ENCODE measurements around the gene OR6C3. TPM values are rescaled to one million over a fixed set of nuclear protein-coding genes. Genes with fewer than 3 reads are reported as not detected.

Gene OR6C3
- total RNA-seq = not detected in 2 replicates
- long read RNA-seq = 0 reads

DNA sequence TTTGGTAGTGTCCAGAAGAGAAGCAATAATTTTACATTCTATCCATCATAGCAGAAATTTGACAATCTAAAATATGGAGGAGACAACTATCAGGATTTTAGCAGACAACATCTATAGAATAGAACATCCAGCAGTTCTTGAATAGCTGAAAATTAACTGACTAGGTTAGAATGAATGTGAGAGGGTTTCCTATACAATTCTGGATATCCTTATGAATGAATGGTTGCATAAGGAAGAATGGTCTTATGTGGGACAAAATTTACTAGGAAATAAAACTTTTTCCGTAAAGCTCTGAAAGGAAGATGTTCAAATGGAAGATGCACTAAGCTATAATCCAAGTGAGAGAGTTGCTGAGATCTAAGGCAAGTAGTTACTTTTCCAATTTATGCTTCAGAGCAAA, at the start of gene OR6C3:
TSS of gene OR6C3 (plus strand) at position 301 of the 400 bp plus-strand sequence. CDS start 955 bp downstream, outside the sequence.
- DNase-seq (ENCODE audit: extremely low spot score, unreplicated experiment) = no peak
- H3K9me3 Mint-ChIP-seq (ENCODE audit: unreplicated experiment) = no peaks in the 10 kb centered on the region
- no peak for TF ChIP-seq CTCF (IDR thresholded peaks at IDR 0.05)
- no peak within 1 kb of the TSS for H3K27ac Mint-ChIP-seq (ENCODE audit: unreplicated experiment)
- peaks cover 3% of the 10 kb centered on the region for H3K27me3 Mint-ChIP-seq (ENCODE audit: unreplicated experiment)
- H3K4me1 Mint-ChIP-seq (ENCODE audit: unreplicated experiment) = no peaks in the 10 kb centered on the region
- H3K4me3 Mint-ChIP-seq (ENCODE audit: unreplicated experiment) = no peak within 1 kb of the TSS
- no peaks in the 10 kb centered on the region for H3K36me3 Mint-ChIP-seq (ENCODE audit: unreplicated experiment)

- Mint-ChIP-seq H3K27me3 (ENCODE audit: unreplicated experiment) (peaks cover 12% of the 10 kb centered on the region), H3K9me3 (ENCODE audit: unreplicated experiment) (no peaks in the 10 kb centered on the region), H3K4me3 (ENCODE audit: unreplicated experiment) (no peak overlapping the region), H3K36me3 (ENCODE audit: unreplicated experiment) (no peaks in the 10 kb centered on the region), H3K27ac (ENCODE audit: unreplicated experiment) (no peak overlapping the region), H3K4me1 (ENCODE audit: unreplicated experiment) (no peaks in the 10 kb centered on the region)
- no peak for TF ChIP-seq CTCF (IDR thresholded peaks at IDR 0.05)
- DNase-seq (ENCODE audit: extremely low spot score, unreplicated experiment) = no peak
These were observed 49.6 kb upstream of the OR6C3 start for GRCh38 chr12:55280991-55281390.

GRCh38 chr12:55289999-55290398, 40.5 kb upstream of the OR6C3 start:
- no peaks in the 10 kb centered on the region for H3K4me1 Mint-ChIP-seq (ENCODE audit: unreplicated experiment)
- H3K27ac Mint-ChIP-seq (ENCODE audit: unreplicated experiment) = no peak overlapping the region
- no peak for DNase-seq (ENCODE audit: extremely low spot score, unreplicated experiment)
- no peaks in the 10 kb centered on the region for H3K9me3 Mint-ChIP-seq (ENCODE audit: unreplicated experiment)
- H3K27me3 Mint-ChIP-seq (ENCODE audit: unreplicated experiment) = peaks cover 3% of the 10 kb centered on the region
- H3K4me3 Mint-ChIP-seq (ENCODE audit: unreplicated experiment) = no peak overlapping the region
- H3K36me3 Mint-ChIP-seq (ENCODE audit: unreplicated experiment) = no peaks in the 10 kb centered on the region
- no peak for TF ChIP-seq CTCF (IDR thresholded peaks at IDR 0.05)

- Mint-ChIP-seq H3K27me3 (ENCODE audit: unreplicated experiment) (no peaks in the 10 kb centered on the region), H3K4me3 (ENCODE audit: unreplicated experiment) (no peak within 1 kb of the TSS), H3K27ac (ENCODE audit: unreplicated experiment) (no peak within 1 kb of the TSS), H3K36me3 (ENCODE audit: unreplicated experiment) (no peaks in the 10 kb centered on the region), H3K9me3 (ENCODE audit: unreplicated experiment) (no peaks in the 10 kb centered on the region), H3K4me1 (ENCODE audit: unreplicated experiment) (no peaks in the 10 kb centered on the region)
- DNase-seq (ENCODE audit: extremely low spot score, unreplicated experiment) = no peak
- no peak for TF ChIP-seq CTCF (IDR thresholded peaks at IDR 0.05)
These were observed 34.1 kb upstream of the OR6C3 start, which contains the start of gene OR6C6 for GRCh38 chr12:55296469-55296868. Gene OR6C6 (minus strand): TSS chr12:55296569. CDS start chr12:55295232, 1,337 bp downstream.

DNA sequence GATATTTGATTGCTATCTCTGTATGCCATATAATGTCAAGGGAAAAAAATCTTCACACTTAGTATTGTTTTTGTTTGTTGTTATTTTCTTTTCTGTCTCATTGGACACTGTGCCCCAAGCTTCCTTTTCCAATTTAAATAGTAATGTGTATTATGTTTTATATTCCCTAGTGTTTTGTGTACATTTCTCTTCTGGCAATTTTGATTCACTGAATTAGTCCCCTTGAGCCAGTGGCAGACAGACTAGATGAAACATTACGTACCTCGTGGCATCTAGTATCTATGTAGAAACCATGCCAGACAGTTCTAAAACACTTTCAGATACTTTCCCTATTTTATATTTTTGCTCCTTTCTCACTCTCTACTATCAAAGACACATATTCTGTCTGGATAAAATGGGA, 16.5 kb upstream of the OR6C3 start, which contains the start of gene OR6C1:
TSS of gene OR6C1 (plus strand) at position 301 of the 400 bp plus-strand sequence. CDS start 6,257 bp downstream, outside the sequence.
- Mint-ChIP-seq H3K9me3 (ENCODE audit: unreplicated experiment) (no peaks in the 10 kb centered on the region), H3K36me3 (ENCODE audit: unreplicated experiment) (no peaks in the 10 kb centered on the region), H3K27ac (ENCODE audit: unreplicated experiment) (no peak within 1 kb of the TSS), H3K4me1 (ENCODE audit: unreplicated experiment) (no peaks in the 10 kb centered on the region), H3K27me3 (ENCODE audit: unreplicated experiment) (peaks cover 5% of the 10 kb centered on the region), H3K4me3 (ENCODE audit: unreplicated experiment) (no peak within 1 kb of the TSS)
- TF ChIP-seq CTCF (IDR thresholded peaks at IDR 0.05) = no peak
- no peak for DNase-seq (ENCODE audit: extremely low spot score, unreplicated experiment)
